Activated naive CD8-positive, alpha-beta T cell (primary cell): ENCODE results near the gene LDLRAD2.
"Not testable (repeated sequence)": the region's sequence is repeated elsewhere in the genome, so short reads cannot be mapped to it uniquely, and the experiment has no call there.

Experiments
- H3K27ac Mint-ChIP-seq: one replicate; pipeline ENCODE4 v1.8.0; 2021; ENCODE audit warnings: mixed read lengths
- H3K27me3 Mint-ChIP-seq: one replicate; pipeline ENCODE4 v1.8.0; 2021; ENCODE audit warnings: mixed read lengths
- H3K36me3 Mint-ChIP-seq: one replicate; pipeline ENCODE4 v1.8.0; 2021; ENCODE audit warnings: mixed read lengths
- H3K4me1 Mint-ChIP-seq: one replicate; pipeline ENCODE4 v1.8.0; 2021; ENCODE audit warnings: low read depth, mixed read lengths
- H3K4me3 Mint-ChIP-seq: one replicate; pipeline ENCODE4 v1.8.0; 2021; ENCODE audit warnings: mild to moderate bottlenecking, mixed read lengths
- H3K9me3 Mint-ChIP-seq: one replicate; pipeline ENCODE4 v1.8.0; 2021; ENCODE audit warnings: low read depth, mixed read lengths

The LDLRAD2 gene

GRCh38 chr1:21811875-21812305 is at the start of gene LDLRAD2:
Gene LDLRAD2, plus strand, starts transcription at chr1:21812265. Its CDS starts 187 bp downstream, at chr1:21812452.
- Mint-ChIP-seq H3K36me3 (no peaks in the 10 kb centered on the region), H3K9me3 (no peaks in the 10 kb centered on the region), H3K27me3 (peaks cover 12% of the 10 kb centered on the region), H3K4me1 (peaks cover 4% of the 10 kb centered on the region), H3K27ac (peak within 1 kb of the TSS; percentile 54), H3K4me3 (no peak within 1 kb of the TSS)

- Mint-ChIP-seq H3K36me3 (no peaks in the 10 kb centered on the region), H3K4me1 (peaks cover 65% of the 10 kb centered on the region), H3K4me3 (no peak overlapping the region), H3K27ac (peak overlapping the region; percentile 54), H3K9me3 (no peaks in the 10 kb centered on the region), H3K27me3 (no peaks in the 10 kb centered on the region)
Observed at GRCh38 chr1:21763236-21763635, 48.8 kb upstream of the LDLRAD2 start.

GRCh38 chr1:21763694-21764419 is 48.2 kb upstream of the LDLRAD2 start:
- no peak overlapping the region for H3K4me3 Mint-ChIP-seq
- H3K27ac Mint-ChIP-seq = peak overlapping the region; percentile 54
- peaks cover 65% of the 10 kb centered on the region for H3K4me1 Mint-ChIP-seq
- no peaks in the 10 kb centered on the region for H3K27me3 Mint-ChIP-seq
- H3K9me3 Mint-ChIP-seq = no peaks in the 10 kb centered on the region
- peaks cover 1% of the 10 kb centered on the region for H3K36me3 Mint-ChIP-seq

GRCh38 chr1:21764615-21765423 is 47.2 kb upstream of the LDLRAD2 start:
- H3K36me3 Mint-ChIP-seq = peaks cover 3% of the 10 kb centered on the region
- H3K4me1 Mint-ChIP-seq = peaks cover 60% of the 10 kb centered on the region
- peak overlapping the region; percentile 28 for H3K27ac Mint-ChIP-seq
- H3K4me3 Mint-ChIP-seq = peak overlapping the region; percentile 5
- no peaks in the 10 kb centered on the region for H3K27me3 Mint-ChIP-seq
- no peaks in the 10 kb centered on the region for H3K9me3 Mint-ChIP-seq

- Mint-ChIP-seq H3K36me3 (peaks cover 3% of the 10 kb centered on the region), H3K9me3 (no peaks in the 10 kb centered on the region), H3K4me3 (no peak overlapping the region), H3K27me3 (no peaks in the 10 kb centered on the region), H3K4me1 (peaks cover 57% of the 10 kb centered on the region), H3K27ac (peak overlapping the region; percentile 77)
Observed at GRCh38 chr1:21766210-21766609, 45.9 kb upstream of the LDLRAD2 start.

GRCh38 chr1:21767106-21767505 is 45.0 kb upstream of the LDLRAD2 start:
- H3K4me1 Mint-ChIP-seq = peaks cover 52% of the 10 kb centered on the region
- not testable (repeated sequence) for H3K36me3 Mint-ChIP-seq, H3K9me3 Mint-ChIP-seq, H3K27ac Mint-ChIP-seq, H3K27me3 Mint-ChIP-seq, H3K4me3 Mint-ChIP-seq

- Mint-ChIP-seq H3K27ac (peak overlapping the region; percentile 55), H3K4me3 (peak overlapping the region; percentile 45), H3K36me3 (peaks cover 3% of the 10 kb centered on the region), H3K9me3 (no peaks in the 10 kb centered on the region), H3K4me1 (peaks cover 46% of the 10 kb centered on the region), H3K27me3 (no peaks in the 10 kb centered on the region)
Observed at GRCh38 chr1:21770201-21770600, 41.9 kb upstream of the LDLRAD2 start.

- H3K36me3 Mint-ChIP-seq, H3K27ac Mint-ChIP-seq, H3K27me3 Mint-ChIP-seq, H3K4me3 Mint-ChIP-seq, H3K9me3 Mint-ChIP-seq: not testable (repeated sequence)
- H3K4me1 Mint-ChIP-seq = peaks cover 45% of the 10 kb centered on the region
Observed at GRCh38 chr1:21770602-21771001, 41.5 kb upstream of the LDLRAD2 start.

GRCh38 chr1:21771672-21772071 is 40.4 kb upstream of the LDLRAD2 start:
- H3K4me1 Mint-ChIP-seq = peaks cover 44% of the 10 kb centered on the region
- not testable (repeated sequence) for H3K27ac Mint-ChIP-seq, H3K9me3 Mint-ChIP-seq, H3K4me3 Mint-ChIP-seq, H3K36me3 Mint-ChIP-seq, H3K27me3 Mint-ChIP-seq

GRCh38 chr1:21773585-21773984 is 38.5 kb upstream of the LDLRAD2 start:
- Mint-ChIP-seq H3K36me3 (peaks cover 3% of the 10 kb centered on the region), H3K4me3 (no peak overlapping the region), H3K4me1 (peaks cover 45% of the 10 kb centered on the region), H3K27ac (peak overlapping the region; percentile 68), H3K27me3 (no peaks in the 10 kb centered on the region), H3K9me3 (no peaks in the 10 kb centered on the region)

GRCh38 chr1:21774835-21775549 is 37.1 kb upstream of the LDLRAD2 start:
- Mint-ChIP-seq H3K27me3 (no peaks in the 10 kb centered on the region), H3K27ac (no peak overlapping the region), H3K4me1 (peaks cover 45% of the 10 kb centered on the region), H3K36me3 (peaks cover 2% of the 10 kb centered on the region), H3K4me3 (no peak overlapping the region), H3K9me3 (no peaks in the 10 kb centered on the region)

- Mint-ChIP-seq H3K27me3 (no peaks in the 10 kb centered on the region), H3K4me1 (peaks cover 47% of the 10 kb centered on the region), H3K4me3 (no peak overlapping the region), H3K27ac (peak overlapping the region; percentile 83), H3K36me3 (peaks cover 2% of the 10 kb centered on the region), H3K9me3 (no peaks in the 10 kb centered on the region)
Observed at GRCh38 chr1:21775550-21775914, 36.5 kb upstream of the LDLRAD2 start.

GRCh38 chr1:21775985-21776562 is 36.0 kb upstream of the LDLRAD2 start:
- H3K4me1 Mint-ChIP-seq = peaks cover 47% of the 10 kb centered on the region
- H3K27me3 Mint-ChIP-seq = no peaks in the 10 kb centered on the region
- no peak overlapping the region for H3K4me3 Mint-ChIP-seq
- no peaks in the 10 kb centered on the region for H3K9me3 Mint-ChIP-seq
- H3K36me3 Mint-ChIP-seq = peaks cover 2% of the 10 kb centered on the region
- H3K27ac Mint-ChIP-seq = peak overlapping the region; percentile 83

GRCh38 chr1:21776925-21777324 is 35.1 kb upstream of the LDLRAD2 start:
- Mint-ChIP-seq H3K4me1 (peaks cover 55% of the 10 kb centered on the region), H3K27ac (peak overlapping the region; percentile 80)
- not testable (repeated sequence) for H3K9me3 Mint-ChIP-seq, H3K36me3 Mint-ChIP-seq, H3K27me3 Mint-ChIP-seq, H3K4me3 Mint-ChIP-seq

- no peaks in the 10 kb centered on the region for H3K9me3 Mint-ChIP-seq
- H3K4me1 Mint-ChIP-seq = peaks cover 50% of the 10 kb centered on the region
- peak overlapping the region; percentile 40 for H3K4me3 Mint-ChIP-seq
- H3K27me3 Mint-ChIP-seq = no peaks in the 10 kb centered on the region
- peaks cover 2% of the 10 kb centered on the region for H3K36me3 Mint-ChIP-seq
- peak overlapping the region; percentile 64 for H3K27ac Mint-ChIP-seq
Observed at GRCh38 chr1:21778405-21778727, 33.7 kb upstream of the LDLRAD2 start.
